Measurements from ENCODE around the gene IGLL5.
"Not testable (repeated sequence)": the region's sequence is repeated elsewhere in the genome, so short reads cannot be mapped to it uniquely, and the experiment has no call there.

GRCh38 chr22:22899342-22900080 is 11.9 kb downstream of the IGLL5 start:
- TF ChIP-seq, protein P1, sequence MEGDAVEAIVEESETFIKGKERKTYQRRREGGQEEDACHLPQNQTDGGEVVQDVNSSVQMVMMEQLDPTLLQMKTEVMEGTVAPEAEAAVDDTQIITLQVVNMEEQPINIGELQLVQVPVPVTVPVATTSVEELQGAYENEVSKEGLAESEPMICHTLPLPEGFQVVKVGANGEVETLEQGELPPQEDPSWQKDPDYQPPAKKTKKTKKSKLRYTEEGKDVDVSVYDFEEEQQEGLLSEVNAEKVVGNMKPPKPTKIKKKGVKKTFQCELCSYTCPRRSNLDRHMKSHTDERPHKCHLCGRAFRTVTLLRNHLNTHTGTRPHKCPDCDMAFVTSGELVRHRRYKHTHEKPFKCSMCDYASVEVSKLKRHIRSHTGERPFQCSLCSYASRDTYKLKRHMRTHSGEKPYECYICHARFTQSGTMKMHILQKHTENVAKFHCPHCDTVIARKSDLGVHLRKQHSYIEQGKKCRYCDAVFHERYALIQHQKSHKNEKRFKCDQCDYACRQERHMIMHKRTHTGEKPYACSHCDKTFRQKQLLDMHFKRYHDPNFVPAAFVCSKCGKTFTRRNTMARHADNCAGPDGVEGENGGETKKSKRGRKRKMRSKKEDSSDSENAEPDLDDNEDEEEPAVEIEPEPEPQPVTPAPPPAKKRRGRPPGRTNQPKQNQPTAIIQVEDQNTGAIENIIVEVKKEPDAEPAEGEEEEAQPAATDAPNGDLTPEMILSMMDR (IDR thresholded peaks at IDR 0.05; ENCODE audit: low read depth, low read length, poor library complexity, severe bottlenecking) = not testable (repeated sequence)
- TF ChIP-seq EZH2phosphoT487 (IDR thresholded peaks at IDR 0.05; ENCODE audit: borderline replicate concordance, low read length) = not testable (repeated sequence)

Measured in DOHH2 (cell line).